Adrenal gland (tissue), 12 donors: ENCODE measurements around the gene ERC2. TPM values are rescaled to one million over a fixed set of nuclear protein-coding genes. Genes with fewer than 3 reads are reported as not detected.

Source experiments
- DNase-seq, 7 donors: peaks; one replicate each; pipeline ENCODE4 v3.0.0-alpha.2; 2019 to 2020
- H3K27ac ChIP-seq, 5 donors: fragments of 200-600 bp; sonication (generic) in 4 of 5; 1 replicate in 3 of 5; 2 replicates in 2 of 5; pipeline versions ENCODE4 v1.5.1 to v1.8.0; 2016 to 2020; ENCODE audit warnings: mild to moderate bottlenecking in 1 of 5
- H3K27me3 ChIP-seq: fragments of 200-600 bp; 2 replicates; pipeline ENCODE4 v1.8.0; 2021
- H3K36me3 ChIP-seq, 2 donors: fragments of 200-600 bp; replicated peaks in 1 of 2; 1 replicate in 1 of 2; 2 replicates in 1 of 2; pipeline versions ENCODE4 v1.5.1 to v1.8.0; 2018 to 2022
- H3K4me1 ChIP-seq, 2 donors: fragments of 200-600 bp; replicated peaks in 1 of 2; 1 replicate in 1 of 2; 2 replicates in 1 of 2; pipeline versions ENCODE4 v1.5.1 to v1.8.0; 2018 to 2021
- H3K4me3 ChIP-seq, 4 donors: fragments of 200-600 bp; sonication (generic) in 3 of 4; one replicate each; pipeline ENCODE4 v1.5.1; 2016 to 2018
- H3K9me3 ChIP-seq, 3 donors: fragments of 200-600 bp; sonication (generic) in 1 of 3; replicated peaks in 1 of 3; 1 replicate in 2 of 3; 2 replicates in 1 of 3; pipeline versions ENCODE4 v1.5.1 to v1.8.0; 2016 to 2021
- CTCF ChIP-seq, 6 experiments: fragments of 450-650 bp in 4 of 6; fragments of 200-600 bp in 2 of 6; sonication (generic) in 1 of 6; IDR thresholded peaks; 1 replicate in 5 of 6; 2 replicates in 1 of 6; pipeline versions ENCODE4 v1.5.1 to v1.8.0; 2016 to 2021; ENCODE audit warnings: antibody characterized with exemption in 6 of 6, mild to moderate bottlenecking in 2 of 6, moderate library complexity in 1 of 6
- POLR2A ChIP-seq, 2 donors: fragments of 450-650 bp; IDR thresholded peaks; one replicate each; pipeline ENCODE4 v1.6.1; 2017; ENCODE audit warnings: antibody characterized with exemption in 2 of 2, mild to moderate bottlenecking in 2 of 2, moderate library complexity in 1 of 2
- WGBS, 4 donors: extraction: QIAGEN DNeasy Blood & Tissue Kit in 2 of 4; methylation state at CpG; one replicate each; pipeline versions ENCODE4 v1.1.5 to v1.1.7; 2013 to 2017; 5-methylcytosine and 5-hydroxymethylcytosine counted together
- intact Hi-C, 2 donors: fragments of 100-400 bp; cut with DNase I; formaldehyde crosslinking; loops; one replicate each; pipeline versions ENCODE4 v1.14.1 to v1.15.0; 2022 to 2023
- polyA plus RNA-seq, 3 donors: library from polyadenylated mRNA; stranded (reverse); fragments of 200-250 nt in 2 of 3; fragments of 350-450 nt in 1 of 3; fragmentation: Illumina TruSeq in 1 of 3; extraction: RNeasy Lipid Tissue Mini Kit (QIAGEN cat#74804) in 1 of 3; gene quantifications; one replicate each; pipeline ENCODE4 v1.2.3, GENCODE V29; 2013 to 2014
- total RNA-seq, 9 donors: library from RNA; depleted of rRNA in 4 of 9; stranded (reverse); fragments of >200 nt in 4 of 9; fragments of 120-200 nt in 1 of 9; fragmentation: NEBNext Ultra II Directional in 1 of 9; extraction: Animal tissue kit (Norgen Biotek cat#: 25700) in 1 of 9; gene quantifications; one replicate each; pipeline versions ENCODE4 v1.1.0 to v1.2.4, GENCODE V29; 2013 to 2023
- donor health status: healthy with polysubstance abuse.
- donor health status: Bipolar disorder and iron deficiency.
- donor health status: DM: yes; HTN: yes; CAD: no.
- donor health status: DM: no; HTN: no; CAD: no.
- donor health status: DM: no; HTN: no; CAD: no.
- donor health status: DM: yes; HTN: yes; CAD: no.

ERC2 gene
- total and polyA plus RNA-seq, 12 donors: 0.47 to 5.8 (median 1.5) TPM

- 49 to 55% (median 51%) methylated on average over 10 of the region's 10 CpGs for WGBS, 4 donors
- Histone ChIP-seq H3K4me3 (no peak overlapping the region), H3K4me1 (no peaks in the 10 kb centered on the region), H3K9me3 (no peaks in the 10 kb centered on the region), H3K27me3 (peaks cover 7% of the 10 kb centered on the region), H3K27ac (no peak overlapping the region), H3K36me3 (no peaks in the 10 kb centered on the region)
- no peak for DNase-seq
- intact Hi-C loops: loop anchor here in 1 of 2 donors (5.0 kb wide), 1 partner anchor 555 kb away; the partner anchor contains the start of gene WNT5A
- peak; percentile 30 to 56 (median 50) for TF ChIP-seq CTCF (IDR thresholded peaks at IDR 0.05)
- TF ChIP-seq POLR2A (IDR thresholded peaks at IDR 0.05): no peak
These were observed 425.8 kb downstream of the ERC2 start for GRCh38 chr3:56042326-56042951.

GRCh38 chr3:56025326-56025725 lies 442.9 kb downstream of the ERC2 start:
- intact Hi-C loops: no loop called here
- DNase-seq: peak in 1 of 7 donors; percentile 12
- TF ChIP-seq POLR2A (IDR thresholded peaks at IDR 0.05): no peak
- no peak for TF ChIP-seq CTCF (IDR thresholded peaks at IDR 0.05)
- H3K27me3 ChIP-seq: no peaks in the 10 kb centered on the region
- 70 to 92% (median 76%) methylated on average over 1 of the region's 1 CpG for WGBS, 4 donors
- no peaks in the 10 kb centered on the region for H3K36me3 ChIP-seq
- H3K4me3 ChIP-seq: no peak overlapping the region
- no peaks in the 10 kb centered on the region for H3K9me3 ChIP-seq
- H3K27ac ChIP-seq: no peak overlapping the region
- H3K4me1 ChIP-seq: no peaks in the 10 kb centered on the region

- Histone ChIP-seq H3K27me3 (no peaks in the 10 kb centered on the region), H3K4me3 (no peak overlapping the region), H3K27ac (no peak overlapping the region), H3K9me3 (no peaks in the 10 kb centered on the region), H3K36me3 (no peaks in the 10 kb centered on the region), H3K4me1 (no peaks in the 10 kb centered on the region)
- intact Hi-C loops: no loop called here
- DNase-seq: no peak
- 77 to 93% (median 88%) methylated on average over 2 of the region's 2 CpGs for WGBS, 4 donors
- TF ChIP-seq POLR2A (IDR thresholded peaks at IDR 0.05) (no peak), CTCF (IDR thresholded peaks at IDR 0.05) (no peak)
These were observed 444.7 kb downstream of the ERC2 start for GRCh38 chr3:56023546-56023945.

GRCh38 chr3:56022619-56023018 lies 445.6 kb downstream of the ERC2 start:
- no peak for DNase-seq

More at GRCh38 chr3:56022619-56023018, 445.6 kb downstream of the ERC2 start:
- Histone ChIP-seq H3K9me3 (no peaks in the 10 kb centered on the region), H3K27me3 (no peaks in the 10 kb centered on the region), H3K4me3 (no peak overlapping the region), H3K4me1 (no peaks in the 10 kb centered on the region), H3K27ac (no peak overlapping the region), H3K36me3 (no peaks in the 10 kb centered on the region)
- intact Hi-C loops: no loop called here
- TF ChIP-seq POLR2A (IDR thresholded peaks at IDR 0.05) (no peak), CTCF (IDR thresholded peaks at IDR 0.05) (no peak)
